HEK293 (cell line): ENCODE measurements around the gene RNF169.

Source experiments
- CTCF ChIA-PET: fragments of 350-600 bp; formaldehyde crosslinking; extraction: SDS; loops from one replicate; lab custom pipeline; 2021; ENCODE audit warnings: antibody characterized with exemption; lab: Yijun Ruan, JAX
- POLR2A ChIA-PET: fragments of 300-600 bp; formaldehyde crosslinking; extraction: SDS; loops from one replicate; lab custom pipeline; 2020; ENCODE audit warnings: antibody characterized with exemption, inconsistent platforms; lab: Yijun Ruan, JAX
- H3K27ac ChIP-seq: fragments of 200-500 bp; sonication (Bioruptor generic); 2 replicates; pipeline ENCODE4 v1.5.1; 2014; ENCODE audit warnings: low read depth, low read length, control low read depth, inconsistent platforms; ENCODE audit errors: extremely low read depth
- H3K36me3 ChIP-seq, 2 experiments: fragments of 200-500 bp in 1 of 2; sonication (Bioruptor generic) in 1 of 2; 1 replicate in 1 of 2; 2 replicates in 1 of 2; pipeline ENCODE4 v1.5.1; 2014 to 2017; ENCODE audit warnings: inconsistent platforms in 2 of 2, low read length in 2 of 2; ENCODE audit not compliant: control insufficient read depth in 2 of 2, insufficient read depth in 1 of 2
- H3K4me1 ChIP-seq: fragments of 200-500 bp; sonication (Bioruptor generic); 2 replicates; pipeline ENCODE4 v1.5.1; 2014; ENCODE audit warnings: mild to moderate bottlenecking, low read length, inconsistent platforms; ENCODE audit not compliant: control insufficient read depth, insufficient read depth
- H3K4me3 ChIP-seq: 2 replicates; pipeline ENCODE4 v1.5.1; 2011; ENCODE audit warnings: low read depth, mild to moderate bottlenecking, control low read depth, low read length, moderate library complexity
- H3K9me3 ChIP-seq: fragments of 200-500 bp; sonication (Bioruptor generic); 2 replicates; pipeline ENCODE4 v1.5.1; 2014; ENCODE audit warnings: low read depth, low read length, inconsistent platforms; ENCODE audit not compliant: control insufficient read depth, insufficient read depth
- FEZF1 ChIP-seq: fragments of 450-650 bp; formaldehyde crosslinking; IDR thresholded peaks from 2 replicates; pipeline ENCODE4 v1.5.1; 2016; ENCODE audit warnings: missing biosample characterization, missing genetic modification characterization
- KLF7 ChIP-seq: fragments of 450-650 bp; formaldehyde crosslinking; IDR thresholded peaks from 2 replicates; pipeline ENCODE4 v1.5.1; 2016; ENCODE audit warnings: missing biosample characterization, missing genetic modification characterization, borderline replicate concordance
- PRDM1 ChIP-seq: fragments of 450-650 bp; formaldehyde crosslinking; IDR thresholded peaks from 2 replicates; pipeline ENCODE4; 2016; ENCODE audit warnings: missing biosample characterization, missing genetic modification characterization
- PRDM10 ChIP-seq: fragments of 450-650 bp; formaldehyde crosslinking; IDR thresholded peaks from 2 replicates; pipeline ENCODE4 v1.5.1; 2016; ENCODE audit warnings: missing biosample characterization, missing genetic modification characterization
- SCRT1 ChIP-seq: fragments of 450-650 bp; formaldehyde crosslinking; IDR thresholded peaks from 2 replicates; pipeline ENCODE4 v1.5.1; 2016; ENCODE audit warnings: missing biosample characterization, missing genetic modification characterization, borderline replicate concordance
- TCF7L2 ChIP-seq: IDR thresholded peaks from 2 replicates; pipeline ENCODE4 v1.6.1; 2011; ENCODE audit warnings: low read depth, mild to moderate bottlenecking, inconsistent platforms, low read length, moderate library complexity, borderline replicate concordance
- TRIM28 ChIP-seq: IDR thresholded peaks from 2 replicates; pipeline ENCODE4 v1.6.1; 2011; ENCODE audit warnings: low read length, control low read depth, borderline replicate concordance
- ZBTB48 ChIP-seq: fragments of 450-650 bp; formaldehyde crosslinking; IDR thresholded peaks from 2 replicates; pipeline ENCODE4 v1.5.1; 2016; ENCODE audit warnings: missing biosample characterization, missing genetic modification characterization
- ZFP3 ChIP-seq: fragments of 450-650 bp; formaldehyde crosslinking; IDR thresholded peaks from 2 replicates; pipeline ENCODE4 v1.5.1; 2016; ENCODE audit warnings: low read depth, missing biosample characterization, missing genetic modification characterization
- ZFP37 ChIP-seq: fragments of 450-650 bp; formaldehyde crosslinking; IDR thresholded peaks from 2 replicates; pipeline ENCODE4 v1.5.1; 2016; ENCODE audit warnings: missing biosample characterization, missing genetic modification characterization
- ZNF121 ChIP-seq: fragments of 450-650 bp; formaldehyde crosslinking; IDR thresholded peaks from 2 replicates; pipeline ENCODE4 v1.5.1; 2016; ENCODE audit warnings: missing biosample characterization, missing genetic modification characterization
- ZNF138 ChIP-seq: fragments of 450-650 bp; formaldehyde crosslinking; IDR thresholded peaks from 2 replicates; pipeline ENCODE4 v1.5.1; 2016; ENCODE audit warnings: missing biosample characterization, missing genetic modification characterization, borderline replicate concordance
- ZNF148 ChIP-seq: fragments of 450-650 bp; formaldehyde crosslinking; IDR thresholded peaks from 2 replicates; pipeline ENCODE4 v1.5.0; 2017; ENCODE audit warnings: missing biosample characterization, missing genetic modification characterization, borderline replicate concordance
- ZNF16 ChIP-seq: fragments of 450-650 bp; formaldehyde crosslinking; IDR thresholded peaks from 2 replicates; pipeline ENCODE4 v1.5.1; 2016; ENCODE audit warnings: low read depth, missing biosample characterization, missing genetic modification characterization
- ZNF248 ChIP-seq: fragments of 450-650 bp; formaldehyde crosslinking; IDR thresholded peaks from 2 replicates; pipeline ENCODE4 v1.5.1; 2017; ENCODE audit warnings: missing biosample characterization, missing genetic modification characterization
- ZNF558 ChIP-seq: fragments of 450-650 bp; formaldehyde crosslinking; IDR thresholded peaks from 2 replicates; pipeline ENCODE4 v1.5.1; 2016; ENCODE audit warnings: missing biosample characterization, missing genetic modification characterization
- ZNF596 ChIP-seq: fragments of 450-650 bp; IDR thresholded peaks from 2 replicates; pipeline ENCODE4 v1.5.0; 2018; ENCODE audit warnings: missing biosample characterization, mild to moderate bottlenecking, missing genetic modification characterization, moderate library complexity
- ZNF660 ChIP-seq: fragments of 450-650 bp; IDR thresholded peaks from 2 replicates; pipeline ENCODE4 v1.5.1; 2018; ENCODE audit warnings: missing biosample characterization, mild to moderate bottlenecking, missing genetic modification characterization
- ZNF664 ChIP-seq: fragments of 450-650 bp; formaldehyde crosslinking; IDR thresholded peaks from 2 replicates; pipeline ENCODE4 v1.5.1; 2016; ENCODE audit warnings: missing biosample characterization, missing genetic modification characterization
- ZNF701 ChIP-seq: fragments of 450-650 bp; formaldehyde crosslinking; IDR thresholded peaks from 2 replicates; pipeline ENCODE4 v1.5.1; 2016; ENCODE audit warnings: missing biosample characterization, missing genetic modification characterization
- ZNF76 ChIP-seq: fragments of 450-650 bp; formaldehyde crosslinking; IDR thresholded peaks from 2 replicates; pipeline ENCODE4; 2016; ENCODE audit warnings: low read depth, missing biosample characterization, missing genetic modification characterization, borderline replicate concordance
- ZNF768 ChIP-seq: fragments of 450-650 bp; formaldehyde crosslinking; IDR thresholded peaks from 2 replicates; pipeline ENCODE4 v1.5.1; 2018; ENCODE audit warnings: missing biosample characterization, mild to moderate bottlenecking, missing genetic modification characterization
- ZNF792 ChIP-seq: fragments of 450-650 bp; formaldehyde crosslinking; IDR thresholded peaks from 2 replicates; pipeline ENCODE4 v1.5.1; 2016; ENCODE audit warnings: missing biosample characterization, missing genetic modification characterization

RNF169 gene

DNA sequence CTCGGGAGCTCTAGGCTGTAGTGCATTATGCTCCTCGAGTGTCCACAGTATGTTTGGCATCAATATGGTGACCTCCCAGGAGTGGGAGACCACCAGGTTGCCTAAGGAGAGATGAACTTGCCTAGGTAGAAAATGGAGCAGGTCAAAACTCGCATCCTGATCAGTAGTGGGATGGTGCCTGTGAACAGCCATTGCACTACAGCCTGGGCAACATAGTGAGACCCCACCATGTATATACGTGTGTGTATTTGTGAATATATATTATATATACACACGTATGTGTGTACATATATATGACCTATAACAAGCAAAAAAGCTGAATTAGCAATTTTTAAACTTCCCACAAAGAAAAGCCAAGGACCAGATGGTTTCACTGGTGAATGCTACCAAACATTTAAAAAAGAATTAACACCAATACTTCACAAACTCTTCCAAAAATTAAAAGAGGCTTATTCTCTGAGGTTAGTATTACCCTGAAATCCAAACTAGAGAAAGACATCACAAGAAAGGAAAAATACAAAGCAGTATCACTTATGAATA is 97.4 kb downstream of the RNF169 start:
- CTCF ChIA-PET, result no interaction called here
- H3K4me1 ChIP-seq, result no peaks in the 10 kb centered on the region
- no peak overlapping the region for H3K4me3 ChIP-seq
- no peaks in the 10 kb centered on the region for H3K9me3 ChIP-seq
- H3K27ac ChIP-seq, result no peak overlapping the region
- no peak for TF ChIP-seq TCF7L2
- TF ChIP-seq ZNF121 (tag by site-specific recombination), result peak; percentile 59; the same call in 1 of the 2 replicates
- POLR2A ChIA-PET, result no interaction called here
- H3K36me3 ChIP-seq, result peaks cover 0 to 67% of the 10 kb centered on the region in 2 experiments; a peak in 1 of 3 replicates

GRCh38 chr11:74846770-74847169 is 98.1 kb downstream of the RNF169 start:
- H3K36me3 ChIP-seq, result peaks cover 0 to 70% of the 10 kb centered on the region in 2 experiments; a peak in 1 of 3 replicates
- TF ChIP-seq KLF7, result no peak
- TF ChIP-seq FEZF1 (tag by site-specific recombination), result no peak
- no peak for TF ChIP-seq ZNF138 (tag by site-specific recombination)
- no peak for TF ChIP-seq ZNF148
- TF ChIP-seq ZNF248 (tag by site-specific recombination), result no peak
- no peak for TF ChIP-seq ZFP3
- TF ChIP-seq ZNF596 (tag by site-specific recombination), result no peak
- no peak overlapping the region for H3K27ac ChIP-seq

DNA sequence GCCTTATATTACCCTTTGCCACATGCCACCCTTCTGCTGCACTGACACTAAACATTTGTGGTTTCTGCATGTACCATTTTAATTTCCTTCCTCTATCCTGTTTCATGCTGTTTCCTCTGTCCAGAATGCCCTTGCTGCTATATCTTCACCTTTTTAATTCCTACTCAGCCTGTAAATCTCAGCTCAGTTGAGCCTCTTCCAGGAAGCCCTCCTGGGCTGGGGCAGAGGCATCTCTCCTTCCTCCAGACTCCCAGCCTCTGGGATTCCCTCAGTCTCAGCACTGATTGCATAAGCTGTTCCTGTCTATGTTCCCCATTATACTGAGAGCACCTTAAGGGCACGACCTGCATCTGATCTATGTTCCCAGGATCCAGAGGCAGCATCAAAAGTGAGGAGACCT is 98.7 kb downstream of the RNF169 start:
- peaks cover 0 to 71% of the 10 kb centered on the region in 2 experiments; a peak in 1 of 3 replicates for H3K36me3 ChIP-seq
- TF ChIP-seq PRDM1 (tag by site-specific recombination) (no peak), ZNF660 (tag by site-specific recombination) (no peak), TRIM28 (no peak), ZNF701 (tag by site-specific recombination) (no peak)
- no peak overlapping the region for H3K4me3 ChIP-seq
- H3K4me1 ChIP-seq, result no peaks in the 10 kb centered on the region
- no peak overlapping the region for H3K27ac ChIP-seq
- CTCF ChIA-PET, result no interaction called here
- no peaks in the 10 kb centered on the region for H3K9me3 ChIP-seq
- POLR2A ChIA-PET, result no interaction called here

More at GRCh38 chr11:74846770-74847169, 98.1 kb downstream of the RNF169 start:
- Histone ChIP-seq H3K4me3 (no peak overlapping the region), H3K4me1 (no peaks in the 10 kb centered on the region), H3K9me3 (no peaks in the 10 kb centered on the region)
- ChIA-PET POLR2A (no interaction called here), CTCF (no interaction called here)

- H3K4me3 ChIP-seq, result no peak overlapping the region
- TF ChIP-seq ZBTB48 (tag by site-specific recombination), result no peak
- TF ChIP-seq KLF7, result no peak
- TF ChIP-seq TCF7L2, result no peak
- no peak for TF ChIP-seq ZNF76 (tag by site-specific recombination)
- no peak for TF ChIP-seq ZNF792 (tag by site-specific recombination)
- peak; percentile 80 for TF ChIP-seq SCRT1 (tag by site-specific recombination)
- no peak for TF ChIP-seq ZNF16 (tag by site-specific recombination)
- no peak for TF ChIP-seq ZNF664
- no peak for TF ChIP-seq ZNF768 (tag by site-specific recombination)
- no peak for TF ChIP-seq ZNF558 (tag by site-specific recombination)
- TF ChIP-seq ZFP37 (tag by site-specific recombination), result no peak
- no peak for TF ChIP-seq PRDM10 (tag by site-specific recombination)
Observed at GRCh38 chr11:74847895-74848294, 99.2 kb downstream of the RNF169 start.

More at GRCh38 chr11:74847895-74848294, 99.2 kb downstream of the RNF169 start:
- Histone ChIP-seq H3K27ac (no peak overlapping the region), H3K4me1 (no peaks in the 10 kb centered on the region), H3K9me3 (no peaks in the 10 kb centered on the region), H3K36me3 (peaks cover 0 to 70% of the 10 kb centered on the region in 2 experiments; a peak in 1 of 3 replicates)
- ChIA-PET POLR2A (no interaction called here), CTCF (no interaction called here)
